ENCODE data around the gene MMP10. TPM values are rescaled to one million over a fixed set of nuclear protein-coding genes. Genes with fewer than 3 reads are reported as not detected.
"Not testable (repeated sequence)": the region's sequence is repeated elsewhere in the genome, so short reads cannot be mapped to it uniquely, and the experiment has no call there.

The MMP10 gene
- total RNA-seq, 4 donors from 2014 or later = not detected

DNA sequence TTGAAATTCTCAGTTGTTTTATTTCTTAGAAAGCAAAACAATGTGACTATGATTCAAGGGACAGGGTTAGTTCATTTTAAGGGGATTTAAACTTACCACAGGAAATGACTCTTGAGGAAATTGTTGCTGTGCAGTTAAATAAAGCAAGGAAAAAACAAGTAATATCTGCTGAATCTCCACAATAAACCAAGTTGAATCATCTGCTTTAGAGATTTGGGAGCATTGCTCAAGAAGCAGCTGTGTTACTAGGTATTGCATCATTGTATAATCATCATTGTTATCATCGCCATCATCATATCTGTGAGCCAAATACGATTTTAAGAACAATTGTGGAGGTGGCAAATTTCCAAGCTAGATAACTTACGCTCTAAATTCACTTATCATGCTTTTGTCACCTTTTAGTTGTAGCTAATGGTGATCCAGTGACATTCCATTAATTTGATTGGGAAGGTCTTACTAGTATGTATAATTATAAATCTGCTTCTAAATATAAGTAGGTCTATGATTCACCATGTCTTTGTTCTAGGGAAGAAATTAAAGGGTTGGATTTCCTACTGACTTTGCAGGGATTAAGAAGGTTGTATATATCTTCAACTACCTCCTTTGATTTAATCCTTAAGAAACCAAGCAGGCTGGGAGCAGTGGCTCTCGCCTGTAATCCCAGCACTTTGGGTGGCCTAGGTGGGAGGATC lies 19.9 kb downstream of the MMP10 start:
- H3K4me3 ChIP-seq = no peak overlapping the region
- H3K9me3 ChIP-seq = no peaks in the 10 kb centered on the region
- peaks cover 3% of the 10 kb centered on the region for H3K27me3 ChIP-seq
- no peak overlapping the region for H3K27ac ChIP-seq
- 34% methylated on average over 4 of the region's 4 CpGs for WGBS
- H3K4me1 ChIP-seq = peaks cover 7% of the 10 kb centered on the region
- DNase-seq (ENCODE audit: low spot score in 2 of 2) = no peak
- H3K36me3 ChIP-seq = no peaks in the 10 kb centered on the region
- TF ChIP-seq POLR2A (IDR thresholded peaks at IDR 0.05) (no peak), POLR2AphosphoS5 (IDR thresholded peaks at IDR 0.05) (peak in 1 of 3 donors; percentile 68)

DNA sequence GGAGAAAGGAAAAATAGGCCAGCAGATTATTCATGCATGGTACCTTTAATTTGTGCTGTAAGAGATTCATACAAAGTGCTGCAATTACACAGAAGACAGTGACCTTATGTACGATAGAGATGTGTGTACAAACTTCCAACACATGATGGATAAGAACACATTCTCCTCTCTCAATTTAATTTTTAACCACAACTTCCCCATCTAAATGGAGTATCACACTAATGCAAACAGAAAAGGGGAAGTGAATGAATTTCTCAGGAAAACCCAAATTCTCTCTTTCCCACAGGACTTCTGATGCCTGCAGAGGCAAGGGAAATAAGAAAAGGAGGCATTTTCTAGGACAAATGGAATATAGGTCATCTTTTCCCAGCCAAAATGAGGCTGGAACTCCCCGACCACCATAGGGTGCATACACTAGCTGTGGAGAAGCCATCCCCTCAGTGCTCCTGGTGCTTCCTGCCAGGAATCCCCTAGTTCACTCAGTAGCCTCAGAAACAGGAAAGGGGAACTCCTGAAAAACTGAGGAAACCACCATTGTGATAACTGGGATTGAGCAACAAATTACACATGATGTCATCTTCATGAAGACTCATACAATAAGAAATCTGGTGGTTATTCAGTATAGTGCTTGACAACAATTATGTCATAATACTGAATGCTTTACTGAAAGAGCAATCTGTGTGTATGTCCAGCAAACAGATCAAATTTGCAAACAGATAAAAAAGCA lies 22.4 kb downstream of the MMP10 start:
- H3K4me1 ChIP-seq = peaks cover 7% of the 10 kb centered on the region
- WGBS = 64% methylated on average over 2 of the region's 2 CpGs
- peaks cover 3% of the 10 kb centered on the region for H3K27me3 ChIP-seq
- no peak overlapping the region for H3K4me3 ChIP-seq
- no peaks in the 10 kb centered on the region for H3K9me3 ChIP-seq
- H3K27ac ChIP-seq = no peak overlapping the region
- DNase-seq (ENCODE audit: low spot score in 2 of 2) = no peak
- H3K36me3 ChIP-seq = no peaks in the 10 kb centered on the region
- no peak for TF ChIP-seq EP300 (IDR thresholded peaks at IDR 0.05)
- no peak for TF ChIP-seq POLR2AphosphoS5 (IDR thresholded peaks at IDR 0.05)
- no peak for TF ChIP-seq POLR2A (IDR thresholded peaks at IDR 0.05)
- TF ChIP-seq, protein P1, sequence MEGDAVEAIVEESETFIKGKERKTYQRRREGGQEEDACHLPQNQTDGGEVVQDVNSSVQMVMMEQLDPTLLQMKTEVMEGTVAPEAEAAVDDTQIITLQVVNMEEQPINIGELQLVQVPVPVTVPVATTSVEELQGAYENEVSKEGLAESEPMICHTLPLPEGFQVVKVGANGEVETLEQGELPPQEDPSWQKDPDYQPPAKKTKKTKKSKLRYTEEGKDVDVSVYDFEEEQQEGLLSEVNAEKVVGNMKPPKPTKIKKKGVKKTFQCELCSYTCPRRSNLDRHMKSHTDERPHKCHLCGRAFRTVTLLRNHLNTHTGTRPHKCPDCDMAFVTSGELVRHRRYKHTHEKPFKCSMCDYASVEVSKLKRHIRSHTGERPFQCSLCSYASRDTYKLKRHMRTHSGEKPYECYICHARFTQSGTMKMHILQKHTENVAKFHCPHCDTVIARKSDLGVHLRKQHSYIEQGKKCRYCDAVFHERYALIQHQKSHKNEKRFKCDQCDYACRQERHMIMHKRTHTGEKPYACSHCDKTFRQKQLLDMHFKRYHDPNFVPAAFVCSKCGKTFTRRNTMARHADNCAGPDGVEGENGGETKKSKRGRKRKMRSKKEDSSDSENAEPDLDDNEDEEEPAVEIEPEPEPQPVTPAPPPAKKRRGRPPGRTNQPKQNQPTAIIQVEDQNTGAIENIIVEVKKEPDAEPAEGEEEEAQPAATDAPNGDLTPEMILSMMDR (IDR thresholded peaks at IDR 0.05) = no peak

DNA sequence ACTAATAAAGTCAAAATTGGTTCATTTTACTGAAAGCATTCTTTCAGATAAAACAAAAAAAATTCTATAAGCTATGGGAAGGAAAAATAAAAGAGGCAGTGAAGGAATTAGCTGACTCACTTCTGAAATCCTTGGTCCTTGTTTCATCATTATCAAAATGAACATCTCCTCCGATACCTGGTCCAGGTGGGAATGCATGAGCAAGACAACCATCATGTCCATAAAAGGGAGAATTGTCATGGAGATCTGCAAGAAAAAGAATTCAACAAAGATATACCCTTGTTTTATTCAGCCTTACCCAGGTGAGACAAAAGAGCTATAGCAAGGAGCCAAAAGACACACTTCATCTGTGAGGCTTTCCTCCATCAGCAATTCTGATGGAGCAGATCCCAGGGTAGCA lies 27.2 kb downstream of the MMP10 start:
- Histone ChIP-seq H3K36me3 (no peaks in the 10 kb centered on the region), H3K9me3 (peaks cover 2% of the 10 kb centered on the region), H3K27ac (no peak overlapping the region), H3K4me3 (no peak overlapping the region), H3K4me1 (no peaks in the 10 kb centered on the region), H3K27me3 (peaks cover 3% of the 10 kb centered on the region)
- 95% methylated on average over 1 of the region's 1 CpG for WGBS
- DNase-seq (ENCODE audit: low spot score in 2 of 2) = no peak
- TF ChIP-seq POLR2A (IDR thresholded peaks at IDR 0.05) (no peak), POLR2AphosphoS5 (IDR thresholded peaks at IDR 0.05) (no peak), EP300 (IDR thresholded peaks at IDR 0.05) (no peak)
- TF ChIP-seq, protein P1 (IDR thresholded peaks at IDR 0.05) = no peak

DNA sequence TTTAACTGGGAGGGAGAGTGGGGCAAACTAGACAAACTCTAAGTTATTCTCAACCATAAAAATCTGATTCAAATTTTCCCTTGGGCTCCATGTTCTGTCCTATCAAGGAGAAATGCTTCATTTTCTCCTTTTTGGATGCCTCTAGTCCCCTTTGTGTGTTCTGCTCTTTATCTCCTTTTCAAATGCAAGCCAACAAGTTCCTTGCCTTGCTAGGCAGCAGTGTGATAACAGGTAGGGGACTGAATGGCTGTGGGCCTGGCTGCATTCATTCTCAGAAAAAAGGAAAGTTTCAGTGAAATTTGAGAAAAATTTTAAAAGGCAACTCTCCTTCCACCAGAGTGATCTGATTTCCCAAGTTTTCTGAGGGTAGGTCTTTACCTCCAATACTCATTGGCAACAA lies 28.8 kb downstream of the MMP10 start:
- DNase-seq (ENCODE audit: low spot score in 2 of 2) = no peak
- no peak overlapping the region for H3K27ac ChIP-seq
- peaks cover 3% of the 10 kb centered on the region for H3K27me3 ChIP-seq
- peaks cover 3% of the 10 kb centered on the region for H3K9me3 ChIP-seq
- no peak overlapping the region for H3K4me3 ChIP-seq
- no peaks in the 10 kb centered on the region for H3K36me3 ChIP-seq
- H3K4me1 ChIP-seq = no peaks in the 10 kb centered on the region
- TF ChIP-seq POLR2AphosphoS5 (IDR thresholded peaks at IDR 0.05) = no peak
- TF ChIP-seq EP300 (IDR thresholded peaks at IDR 0.05) = no peak
- TF ChIP-seq, protein P1 (IDR thresholded peaks at IDR 0.05) = no peak
- no peak for TF ChIP-seq POLR2A (IDR thresholded peaks at IDR 0.05)

DNA sequence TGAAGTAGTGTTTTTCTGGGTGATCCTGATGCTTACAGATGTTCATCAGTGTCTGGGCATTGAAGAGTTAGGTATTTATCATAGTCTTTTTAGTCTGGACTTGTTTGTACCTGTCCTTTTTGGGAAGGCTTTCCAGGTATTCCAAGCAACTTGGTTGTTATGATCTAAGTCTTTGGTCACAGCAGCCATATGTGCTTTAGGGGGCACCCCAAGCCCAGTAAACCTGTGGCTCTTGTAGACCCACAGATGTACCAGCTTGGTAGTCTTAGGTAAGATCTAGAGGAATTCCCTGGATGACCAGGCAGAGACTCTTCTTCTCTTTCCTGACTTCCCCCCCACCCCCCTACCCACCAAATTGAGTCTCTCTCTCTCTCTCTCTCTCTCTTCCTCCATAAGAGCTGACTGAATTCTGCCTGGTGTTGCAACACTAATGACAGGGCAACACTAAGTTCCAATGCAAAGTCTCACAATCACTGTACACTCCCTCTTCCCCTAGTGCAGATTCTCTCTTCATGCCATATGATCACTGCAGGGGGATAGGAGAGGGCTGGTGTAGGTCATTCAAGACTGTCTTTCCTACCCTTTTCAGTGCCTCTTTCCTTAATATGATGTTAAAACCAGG lies 31.2 kb downstream of the MMP10 start:
- no peaks in the 10 kb centered on the region for H3K27me3 ChIP-seq
- peaks cover 3% of the 10 kb centered on the region for H3K9me3 ChIP-seq
- H3K4me1 ChIP-seq = no peaks in the 10 kb centered on the region
- H3K27ac ChIP-seq = no peak overlapping the region
- H3K36me3 ChIP-seq = no peaks in the 10 kb centered on the region
- TF ChIP-seq EP300 (IDR thresholded peaks at IDR 0.05) (no peak), POLR2AphosphoS5 (IDR thresholded peaks at IDR 0.05) (no peak), POLR2A (IDR thresholded peaks at IDR 0.05) (no peak)
- TF ChIP-seq, protein P1 (IDR thresholded peaks at IDR 0.05) = no peak
- no peak for DNase-seq (ENCODE audit: low spot score in 2 of 2)
- no peak overlapping the region for H3K4me3 ChIP-seq

DNA sequence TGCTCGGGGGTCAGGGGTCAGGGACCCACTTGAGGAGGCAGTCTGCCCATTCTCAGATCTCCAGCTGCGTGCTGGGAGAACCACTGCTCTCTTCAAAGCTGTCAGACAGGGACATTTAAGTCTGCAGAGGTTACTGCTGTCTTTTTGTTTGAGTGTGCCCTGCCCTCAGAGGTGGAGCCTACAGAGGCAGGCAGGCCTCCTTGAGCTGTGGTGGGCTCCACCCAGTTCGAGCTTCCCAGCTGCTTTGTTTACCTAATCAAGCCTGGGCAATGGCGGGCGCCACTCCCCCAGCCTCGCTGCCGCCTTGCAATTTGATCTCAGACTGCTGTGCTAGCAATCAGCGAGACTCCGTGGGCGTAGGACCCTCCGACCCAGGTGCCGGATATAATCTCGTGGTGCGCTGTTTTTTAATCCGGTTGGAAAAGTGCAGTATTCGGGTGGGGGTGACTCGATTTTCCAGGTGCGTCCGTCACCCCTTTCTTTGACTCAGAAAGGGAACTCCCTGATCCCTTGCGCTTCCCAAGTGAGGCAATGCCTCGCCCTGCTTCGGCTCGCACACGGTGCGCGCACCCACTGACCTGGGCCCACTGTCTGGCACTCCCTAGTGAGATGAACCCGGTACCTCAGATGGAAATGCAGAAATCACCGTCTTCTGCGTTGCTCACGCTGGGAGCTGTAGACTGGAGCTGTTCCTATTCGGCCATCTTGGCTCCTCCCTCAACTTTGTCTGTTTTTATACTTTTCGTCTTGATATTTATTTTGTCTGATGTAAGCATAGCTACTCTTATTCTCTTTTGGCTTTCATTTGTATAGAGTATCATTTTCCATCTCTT lies 33.5 kb downstream of the MMP10 start:
- not testable (repeated sequence) for H3K27ac ChIP-seq; H3K4me1 ChIP-seq; DNase-seq (ENCODE audit: low spot score in 2 of 2); H3K9me3 ChIP-seq; H3K27me3 ChIP-seq; H3K4me3 ChIP-seq; H3K36me3 ChIP-seq
- 86% methylated on average over 24 of the region's 32 CpGs for WGBS
